Suprapubic skin (tissue), 4 donors: ENCODE results near the gene TLL1.

ENCODE experiments used
- EP300 ChIP-seq: sonication (generic); formaldehyde crosslinking; IDR thresholded peaks from one replicate; pipeline ENCODE4 v1.6.1; 2017; ENCODE audit warnings: antibody characterized with exemption
- POLR2A ChIP-seq, 2 donors: fragments of 450-650 bp; IDR thresholded peaks; one replicate each; pipeline ENCODE4 v1.6.1; 2017; ENCODE audit warnings: antibody characterized with exemption in 2 of 2, mild to moderate bottlenecking in 2 of 2, moderate library complexity in 2 of 2
- POLR2AphosphoS5 ChIP-seq, 3 donors: sonication (generic); formaldehyde crosslinking; IDR thresholded peaks; one replicate each; pipeline ENCODE4 v1.6.1; 2017; ENCODE audit warnings: antibody characterized with exemption in 3 of 3
- TF ChIP-seq, protein P1 (sequence below), 2 donors: fragments of 200-600 bp in 1 of 2; fragments of 450-650 bp in 1 of 2; sonication (generic) in 1 of 2; IDR thresholded peaks; one replicate each; pipeline ENCODE4 v1.5.1; 2016 to 2019; ENCODE audit warnings: antibody characterized with exemption in 2 of 2, mild to moderate bottlenecking in 1 of 2, moderate library complexity in 1 of 2

DNA sequence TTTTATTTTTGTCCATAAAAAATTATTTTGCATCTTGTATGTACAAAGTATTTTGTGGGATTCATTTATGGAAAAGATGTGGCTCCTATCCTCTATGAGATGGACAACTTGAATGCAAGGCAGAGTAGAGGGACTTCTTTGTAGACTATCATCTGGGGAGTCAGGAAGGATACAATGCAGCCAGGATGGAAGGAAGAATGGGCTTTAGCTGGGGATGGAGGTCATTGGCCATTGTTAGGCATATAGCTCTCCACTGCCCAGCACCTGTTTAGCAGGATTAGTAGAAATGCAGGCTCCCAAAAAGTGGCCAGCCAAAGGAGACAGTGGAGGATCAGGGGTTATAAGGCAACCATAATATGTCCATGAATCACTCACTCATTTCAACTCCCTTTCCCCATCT is 5.1 kb upstream of the TLL1 start:
- TF ChIP-seq, protein P1, sequence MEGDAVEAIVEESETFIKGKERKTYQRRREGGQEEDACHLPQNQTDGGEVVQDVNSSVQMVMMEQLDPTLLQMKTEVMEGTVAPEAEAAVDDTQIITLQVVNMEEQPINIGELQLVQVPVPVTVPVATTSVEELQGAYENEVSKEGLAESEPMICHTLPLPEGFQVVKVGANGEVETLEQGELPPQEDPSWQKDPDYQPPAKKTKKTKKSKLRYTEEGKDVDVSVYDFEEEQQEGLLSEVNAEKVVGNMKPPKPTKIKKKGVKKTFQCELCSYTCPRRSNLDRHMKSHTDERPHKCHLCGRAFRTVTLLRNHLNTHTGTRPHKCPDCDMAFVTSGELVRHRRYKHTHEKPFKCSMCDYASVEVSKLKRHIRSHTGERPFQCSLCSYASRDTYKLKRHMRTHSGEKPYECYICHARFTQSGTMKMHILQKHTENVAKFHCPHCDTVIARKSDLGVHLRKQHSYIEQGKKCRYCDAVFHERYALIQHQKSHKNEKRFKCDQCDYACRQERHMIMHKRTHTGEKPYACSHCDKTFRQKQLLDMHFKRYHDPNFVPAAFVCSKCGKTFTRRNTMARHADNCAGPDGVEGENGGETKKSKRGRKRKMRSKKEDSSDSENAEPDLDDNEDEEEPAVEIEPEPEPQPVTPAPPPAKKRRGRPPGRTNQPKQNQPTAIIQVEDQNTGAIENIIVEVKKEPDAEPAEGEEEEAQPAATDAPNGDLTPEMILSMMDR (IDR thresholded peaks at IDR 0.05): no peak
- TF ChIP-seq EP300 (no peak), POLR2A (IDR thresholded peaks at IDR 0.05) (no peak), POLR2AphosphoS5 (IDR thresholded peaks at IDR 0.05) (no peak)
